ENCODE measurements around the gene KCNMA1.
"Not testable (repeated sequence)": the region's sequence is repeated elsewhere in the genome, so short reads cannot be mapped to it uniquely, and the experiment has no call there.

KCNMA1 gene

GRCh38 chr10:77603534-77603927 is 34.1 kb downstream of the KCNMA1 start:
- peak; percentile 39 for DNase-seq

GRCh38 chr10:77602913-77603533 is 34.6 kb downstream of the KCNMA1 start:
- DNase-seq: no peak

- peak; percentile 64 for DNase-seq
Observed at GRCh38 chr10:77602231-77602912, 35.2 kb downstream of the KCNMA1 start.

- DNase-seq: no peak
Observed at GRCh38 chr10:77601488-77601887, 36.1 kb downstream of the KCNMA1 start.

GRCh38 chr10:77600640-77601039 is 37.0 kb downstream of the KCNMA1 start:
- no peak for DNase-seq

- no peak for DNase-seq
Observed at GRCh38 chr10:77599651-77600050, 38.0 kb downstream of the KCNMA1 start.

GRCh38 chr10:77598606-77599005 is 39.0 kb downstream of the KCNMA1 start:
- no peak for DNase-seq

GRCh38 chr10:77597560-77597959 is 40.0 kb downstream of the KCNMA1 start:
- DNase-seq: no peak

GRCh38 chr10:77594471-77594783 is 43.2 kb downstream of the KCNMA1 start:
- no peak for DNase-seq

GRCh38 chr10:77593771-77594470 is 43.7 kb downstream of the KCNMA1 start:
- DNase-seq: no peak

GRCh38 chr10:77592946-77593636 is 44.5 kb downstream of the KCNMA1 start:
- peak; percentile 94 for DNase-seq

GRCh38 chr10:77592510-77592909 is 45.1 kb downstream of the KCNMA1 start:
- no peak for DNase-seq

- DNase-seq: no peak
Observed at GRCh38 chr10:77591238-77591880, 46.2 kb downstream of the KCNMA1 start.

- no peak for DNase-seq
Observed at GRCh38 chr10:77590344-77591237, 47.0 kb downstream of the KCNMA1 start.

GRCh38 chr10:77589703-77590102 is 47.9 kb downstream of the KCNMA1 start:
- DNase-seq: not testable (repeated sequence)

GRCh38 chr10:77588886-77589285 is 48.7 kb downstream of the KCNMA1 start:
- no peak for DNase-seq

GRCh38 chr10:77587416-77587790 is 50.2 kb downstream of the KCNMA1 start:
- DNase-seq: no peak

GRCh38 chr10:77586719-77587415 is 50.7 kb downstream of the KCNMA1 start:
- peak; percentile 76 for DNase-seq

- DNase-seq: no peak
Observed at GRCh38 chr10:77584938-77585337, 52.7 kb downstream of the KCNMA1 start.

GRCh38 chr10:77583527-77583926 is 54.1 kb downstream of the KCNMA1 start:
- DNase-seq: no peak

- DNase-seq: peak; percentile 95
Observed at GRCh38 chr10:77582710-77583115, 54.9 kb downstream of the KCNMA1 start.

- DNase-seq: no peak
Observed at GRCh38 chr10:77581738-77582137, 55.9 kb downstream of the KCNMA1 start.
